SK-N-SH (cell line): ENCODE data around the gene GIMAP2. TPM values are rescaled to one million over a fixed set of nuclear protein-coding genes. Genes with fewer than 3 reads are reported as not detected.

Experiments used
- CTCF ChIA-PET: fragments of 300-600, 350-600 bp; formaldehyde crosslinking; extraction: SDS; loops from one replicate; lab custom pipeline; 2021; lab: Yijun Ruan, JAX
- POLR2A ChIA-PET: fragments of 350-600 bp; sonication (Branson Sonifier 250); formaldehyde crosslinking; extraction: SDS; loops from one replicate; lab custom pipeline; 2020; ENCODE audit warnings: antibody characterized with exemption, inconsistent platforms; lab: Yijun Ruan, JAX
- DNase-seq: peaks from one replicate; pipeline ENCODE4 v3.0.0; 2012
- H2AFZ ChIP-seq: fragments of 200-600 bp; sonication (generic); 2 replicates; pipeline ENCODE4 v1.8.1; 2016; ENCODE audit warnings: antibody characterized with exemption, mild to moderate bottlenecking, low read depth
- H3F3A ChIP-seq: fragments of 200-600 bp; sonication (generic); replicated peaks from 2 replicates; pipeline ENCODE3; 2016; ENCODE audit warnings: antibody characterized with exemption, mild to moderate bottlenecking; ENCODE audit not compliant: insufficient read depth
- H3K27ac ChIP-seq, 2 experiments: fragments of 200-500 bp in 1 of 2; fragments of 200-600 bp in 1 of 2; sonication (Bioruptor generic) in 1 of 2; sonication (generic), shearing (Covaris generic) in 1 of 2; 2 replicates each; pipeline versions ENCODE4 v1.5.1 to v1.6.1; 2014 to 2016; ENCODE audit warnings: low read depth in 2 of 2, inconsistent platforms in 1 of 2, low read length in 1 of 2, mild to moderate bottlenecking in 1 of 2, mixed read lengths in 1 of 2
- H3K27me3 ChIP-seq: fragments of 200-600 bp; sonication (generic), shearing (Covaris generic); 2 replicates; pipeline ENCODE4 v1.6.1; 2016; ENCODE audit warnings: mixed run types; ENCODE audit not compliant: insufficient read depth
- H3K36me3 ChIP-seq, 2 experiments: fragments of 200-500 bp in 1 of 2; fragments of 200-600 bp in 1 of 2; sonication (Bioruptor generic) in 1 of 2; sonication (generic) in 1 of 2; replicated peaks in 1 of 2; 2 replicates each; pipeline versions ENCODE3 to v1.5.1; 2014 to 2016; ENCODE audit warnings: low read length in 1 of 2, mild to moderate bottlenecking in 1 of 2; ENCODE audit not compliant: insufficient read depth in 2 of 2, control insufficient read depth in 1 of 2
- H3K4me1 ChIP-seq, 2 experiments: fragments of 200-500 bp in 1 of 2; fragments of 200-600 bp in 1 of 2; sonication (Bioruptor generic) in 1 of 2; sonication (generic), shearing (Covaris generic) in 1 of 2; 2 replicates each; pipeline versions ENCODE4 v1.5.1 to v1.6.1; 2014 to 2016; ENCODE audit warnings: low read depth in 1 of 2, low read length in 1 of 2, mixed run types in 1 of 2; ENCODE audit not compliant: insufficient read depth in 2 of 2, control insufficient read depth in 1 of 2
- H3K4me2 ChIP-seq: fragments of 200-600 bp; sonication (generic), shearing (Covaris generic); 2 replicates; pipeline ENCODE4 v1.6.1; 2017; ENCODE audit warnings: mixed run types
- H3K4me3 ChIP-seq, 2 experiments: fragments of 200-500 bp in 1 of 2; fragments of 200-600 bp in 1 of 2; sonication (Bioruptor generic) in 1 of 2; sonication (generic), shearing (Covaris generic) in 1 of 2; 2 replicates each; pipeline versions ENCODE4 v1.5.1 to v1.8.1; 2014 to 2016; ENCODE audit warnings: low read depth in 2 of 2, inconsistent platforms in 1 of 2, low read length in 1 of 2, mild to moderate bottlenecking in 1 of 2, mixed read lengths in 1 of 2, moderate library complexity in 1 of 2
- H3K79me2 ChIP-seq: fragments of 200-600 bp; sonication (generic); 2 replicates; pipeline ENCODE4 v1.8.1; 2017; ENCODE audit warnings: mild to moderate bottlenecking; ENCODE audit not compliant: insufficient read depth
- H3K9ac ChIP-seq: fragments of 200-600 bp; sonication (generic); 2 replicates; pipeline ENCODE4 v1.6.1; 2017; ENCODE audit warnings: mixed run types
- H3K9me2 ChIP-seq: fragments of 200-600 bp; sonication (generic); 2 replicates; pipeline ENCODE4 v1.6.1; 2017; ENCODE audit warnings: mixed run types
- H3K9me3 ChIP-seq: fragments of 200-600 bp; sonication (generic); 2 replicates; pipeline ENCODE4 v1.6.1; 2017; ENCODE audit warnings: mixed run types, mild to moderate bottlenecking, moderate library complexity
- H4K20me1 ChIP-seq: fragments of 200-600 bp; sonication (generic); 2 replicates; pipeline ENCODE4 v1.6.1; 2017; ENCODE audit warnings: mild to moderate bottlenecking, mixed run types; ENCODE audit not compliant: insufficient read depth
- CHD2 ChIP-seq: fragments of 150-350 bp; IDR thresholded peaks from 2 replicates; pipeline ENCODE4 v1.6.1; 2018; ENCODE audit warnings: low read length; ENCODE audit not compliant: partially characterized antibody
- ELF1 ChIP-seq: IDR thresholded peaks from 2 replicates; pipeline ENCODE4 v1.4.0; 2012
- NFIC ChIP-seq: IDR thresholded peaks from 2 replicates; pipeline ENCODE4 v1.4.0; 2012; ENCODE audit warnings: borderline replicate concordance
- TAF1 ChIP-seq: IDR thresholded peaks from 2 replicates; pipeline ENCODE4 v1.6.1; 2012; ENCODE audit warnings: low read depth, mild to moderate bottlenecking, low read length, moderate library complexity, borderline replicate concordance
- TEAD4 ChIP-seq: IDR thresholded peaks from 2 replicates; pipeline ENCODE4 v1.4.0; 2012; ENCODE audit warnings: mild to moderate bottlenecking, borderline replicate concordance; ENCODE audit not compliant: insufficient read depth
- YY1 ChIP-seq: IDR thresholded peaks from 2 replicates; pipeline ENCODE4 v1.4.0; 2012; ENCODE audit warnings: low read depth, mild to moderate bottlenecking
- WGBS: methylation state at CpG from one replicate; pipeline ENCODE4 v1.1.6; 2017; ENCODE audit warnings: low lambda C conversion rate; 5-methylcytosine and 5-hydroxymethylcytosine counted together
- polyA plus RNA-seq, 3 experiments: library from polyadenylated mRNA; depleted of rRNA; stranded (reverse); fragments of >200 nt; gene quantifications; 2 replicates each; pipeline ENCODE4 v1.2.3, GENCODE V29; 2012
- TF ChIP-seq, protein P1 (sequence below): IDR thresholded peaks from 2 replicates; pipeline ENCODE4 v1.4.0; 2012; ENCODE audit warnings: low read depth
- TF ChIP-seq, protein P2 (sequence below): fragments of 150-350 bp; IDR thresholded peaks from 2 replicates; pipeline ENCODE4 v1.6.1; 2016; ENCODE audit warnings: mild to moderate bottlenecking, low read depth, low read length
- TF ChIP-seq, protein P3 (sequence below): IDR thresholded peaks from 2 replicates; pipeline ENCODE4 v1.4.0; 2012; ENCODE audit warnings: low read depth, borderline replicate concordance
- TF ChIP-seq, protein P4 (sequence below): fragments of 200-600 bp; sonication (generic); IDR thresholded peaks from 2 replicates; pipeline ENCODE4 v1.6.1; 2017; ENCODE audit warnings: antibody characterized with exemption, mild to moderate bottlenecking, moderate library complexity
- TF ChIP-seq, protein P5 (sequence below): IDR thresholded peaks from 2 replicates; pipeline ENCODE4 v1.4.0; 2012; ENCODE audit warnings: low read depth, borderline replicate concordance

Gene GIMAP2
- 4.1 and 5.7 TPM in 2 replicates for polyA plus RNA-seq (2012; rRNA removed)
- polyA plus RNA-seq (2012; cell fraction: cytosol; rRNA removed): 4.4 and 4.5 TPM in 2 replicates
- 2.2 and 4.0 TPM in 2 replicates for polyA plus RNA-seq (2012; cell fraction: nucleus; rRNA removed)

DNA sequence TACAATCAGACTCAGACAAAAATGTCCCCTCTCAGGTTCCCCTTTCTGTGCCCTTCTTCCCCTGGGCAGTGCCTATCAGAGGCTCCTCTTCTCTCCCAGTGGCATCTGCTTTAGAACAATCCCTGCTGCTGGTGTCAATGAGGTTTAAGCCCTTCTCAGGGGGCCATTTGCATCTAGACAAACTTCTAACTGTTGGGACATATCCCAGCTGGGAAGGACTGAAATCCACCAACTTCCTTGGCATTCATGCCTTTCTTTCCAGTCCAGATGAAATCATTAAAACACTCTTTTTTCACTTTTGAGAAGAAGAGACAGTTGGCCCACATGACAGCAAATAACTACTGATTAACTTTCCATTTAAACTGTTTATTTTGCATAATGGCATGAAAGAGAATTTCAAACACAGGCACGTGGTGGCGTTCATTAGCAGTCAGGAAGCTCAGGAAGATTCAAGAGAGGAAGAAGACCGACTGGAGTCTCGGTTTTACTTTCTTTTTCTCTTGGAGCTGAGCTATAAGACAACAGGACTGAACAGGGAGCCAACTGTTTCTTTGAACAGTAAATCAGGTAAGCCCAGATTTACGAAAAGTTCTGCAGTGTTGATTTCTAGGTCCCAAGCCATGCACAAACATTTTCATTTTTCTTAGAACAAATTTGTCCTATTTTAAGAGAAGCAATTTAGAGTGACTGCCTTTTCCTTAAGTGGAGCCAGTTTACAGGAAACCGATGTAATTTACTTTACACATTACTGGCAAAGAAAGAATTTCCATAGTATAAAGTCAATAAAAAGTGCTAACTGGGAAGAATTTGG, at the start of gene GIMAP2:
Gene GIMAP2, plus strand, starts transcription at position 488 of the 811 bp plus-strand sequence. CDS start 1,354 bp downstream, outside the sequence.
- Histone ChIP-seq H3K36me3 (no peaks in the 10 kb centered on the region), H3F3A (no peaks in the 10 kb centered on the region), H2AFZ (peak within 1 kb of the TSS; percentile 91), H3K9me2 (no peaks in the 10 kb centered on the region), H3K27me3 (no peaks in the 10 kb centered on the region), H3K27ac (peak within 1 kb of the TSS; percentile 1 to 7; a peak in 2 of 4 replicates), H3K4me1 (no peaks in the 10 kb centered on the region), H3K79me2 (no peaks in the 10 kb centered on the region), H3K9ac (peak within 1 kb of the TSS; percentile 41), H4K20me1 (no peaks in the 10 kb centered on the region), H3K4me2 (peak within 1 kb of the TSS; percentile 63), H3K9me3 (no peaks in the 10 kb centered on the region), H3K4me3 (peak within 1 kb of the TSS; percentile 44 to 57)
- DNase-seq: no peak
- WGBS: 3% methylated on average over 6 of the region's 6 CpGs
- ChIA-PET POLR2A (no interaction called here), CTCF (no interaction called here)
- TF ChIP-seq, protein P1, sequence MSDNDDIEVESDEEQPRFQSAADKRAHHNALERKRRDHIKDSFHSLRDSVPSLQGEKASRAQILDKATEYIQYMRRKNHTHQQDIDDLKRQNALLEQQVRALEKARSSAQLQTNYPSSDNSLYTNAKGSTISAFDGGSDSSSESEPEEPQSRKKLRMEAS: peak; percentile 94
- TF ChIP-seq, protein P2, sequence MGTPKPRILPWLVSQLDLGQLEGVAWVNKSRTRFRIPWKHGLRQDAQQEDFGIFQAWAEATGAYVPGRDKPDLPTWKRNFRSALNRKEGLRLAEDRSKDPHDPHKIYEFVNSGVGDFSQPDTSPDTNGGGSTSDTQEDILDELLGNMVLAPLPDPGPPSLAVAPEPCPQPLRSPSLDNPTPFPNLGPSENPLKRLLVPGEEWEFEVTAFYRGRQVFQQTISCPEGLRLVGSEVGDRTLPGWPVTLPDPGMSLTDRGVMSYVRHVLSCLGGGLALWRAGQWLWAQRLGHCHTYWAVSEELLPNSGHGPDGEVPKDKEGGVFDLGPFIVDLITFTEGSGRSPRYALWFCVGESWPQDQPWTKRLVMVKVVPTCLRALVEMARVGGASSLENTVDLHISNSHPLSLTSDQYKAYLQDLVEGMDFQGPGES: no peak
- TF ChIP-seq TAF1: no peak
- TF ChIP-seq, protein P3, sequence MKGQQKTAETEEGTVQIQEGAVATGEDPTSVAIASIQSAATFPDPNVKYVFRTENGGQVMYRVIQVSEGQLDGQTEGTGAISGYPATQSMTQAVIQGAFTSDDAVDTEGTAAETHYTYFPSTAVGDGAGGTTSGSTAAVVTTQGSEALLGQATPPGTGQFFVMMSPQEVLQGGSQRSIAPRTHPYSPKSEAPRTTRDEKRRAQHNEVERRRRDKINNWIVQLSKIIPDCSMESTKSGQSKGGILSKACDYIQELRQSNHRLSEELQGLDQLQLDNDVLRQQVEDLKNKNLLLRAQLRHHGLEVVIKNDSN: peak; percentile 61; the same call in 1 of the 2 replicates

DNA sequence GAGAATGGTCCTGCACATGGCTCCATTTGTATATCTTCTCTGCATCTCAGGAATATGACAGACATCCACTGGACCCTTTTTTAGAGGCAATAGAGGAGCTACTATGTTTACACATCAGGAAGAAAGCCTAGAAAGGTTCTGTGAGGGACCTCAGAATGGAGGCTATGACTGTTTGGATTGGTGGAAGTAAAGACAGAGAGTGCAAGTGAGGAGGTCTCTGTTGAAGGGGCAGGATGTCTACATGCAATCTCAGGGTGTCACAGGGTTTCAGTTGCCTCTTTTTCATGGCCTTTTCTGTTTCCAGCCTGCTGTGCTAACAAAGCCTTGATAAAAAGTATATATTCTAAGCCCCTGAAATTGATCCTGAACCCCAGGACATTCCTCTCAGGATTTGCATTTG, 43.7 kb upstream of the GIMAP2 start:
- H4K20me1 ChIP-seq: no peaks in the 10 kb centered on the region
- TF ChIP-seq NFIC: no peak
- TF ChIP-seq, all 33 proteins: peak for 0
- no peaks in the 10 kb centered on the region for H3K4me1 ChIP-seq
- no peak overlapping the region for H3K27ac ChIP-seq
- H3K9me3 ChIP-seq: no peaks in the 10 kb centered on the region
- H3K27me3 ChIP-seq: 0 out of 2 replicates have a peak, but pooled peaks cover 4% of the 10 kb centered on the region
- H3K4me2 ChIP-seq: no peak overlapping the region
- H3K9me2 ChIP-seq: no peaks in the 10 kb centered on the region
- ChIA-PET CTCF (no interaction called here), POLR2A (no interaction called here)
- H3K79me2 ChIP-seq: no peaks in the 10 kb centered on the region
- no peaks in the 10 kb centered on the region for H3F3A ChIP-seq
- no peak for DNase-seq
- H2AFZ ChIP-seq: no peak overlapping the region
- H3K9ac ChIP-seq: no peak overlapping the region
- no peak overlapping the region for H3K4me3 ChIP-seq
- no peaks in the 10 kb centered on the region for H3K36me3 ChIP-seq

DNA sequence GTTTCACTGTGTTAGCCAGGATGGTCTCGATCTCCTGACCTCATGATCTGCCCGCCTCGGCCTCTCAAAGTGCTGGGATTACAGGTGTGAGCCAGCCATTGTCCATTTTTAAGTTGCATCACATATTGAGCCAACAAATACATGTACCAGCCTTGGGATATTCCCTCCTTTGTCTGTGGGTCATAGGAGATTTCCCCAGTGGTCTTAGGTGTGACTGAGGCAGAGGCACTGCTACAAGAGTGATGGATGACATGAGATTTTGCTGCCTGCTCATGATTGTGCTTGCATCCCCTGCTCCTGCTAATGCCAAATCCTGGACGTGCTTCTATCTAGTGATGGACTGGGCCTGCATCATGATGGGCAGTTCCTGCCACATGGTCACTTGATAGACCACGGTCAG, 42.6 kb upstream of the GIMAP2 start:
- 0 out of 2 replicates have a peak, but pooled peaks cover 4% of the 10 kb centered on the region for H3K27me3 ChIP-seq
- CTCF ChIA-PET: no interaction called here
- H2AFZ ChIP-seq: no peak overlapping the region
- POLR2A ChIA-PET: no interaction called here
- H3K4me3 ChIP-seq: no peak overlapping the region
- H3K9me3 ChIP-seq: no peaks in the 10 kb centered on the region
- H3K9ac ChIP-seq: no peak overlapping the region
- no peaks in the 10 kb centered on the region for H3F3A ChIP-seq
- WGBS: 2% methylated on average over 5 of the region's 5 CpGs
- no peaks in the 10 kb centered on the region for H4K20me1 ChIP-seq
- no peaks in the 10 kb centered on the region for H3K9me2 ChIP-seq
- no peak overlapping the region for H3K4me2 ChIP-seq
- H3K36me3 ChIP-seq: no peaks in the 10 kb centered on the region
- H3K27ac ChIP-seq: no peak overlapping the region
- no peaks in the 10 kb centered on the region for H3K79me2 ChIP-seq
- no peak for DNase-seq
- H3K4me1 ChIP-seq: no peaks in the 10 kb centered on the region
- TF ChIP-seq TEAD4 (no peak), ELF1 (no peak), CHD2 (no peak), YY1 (no peak)
- TF ChIP-seq, protein P4, sequence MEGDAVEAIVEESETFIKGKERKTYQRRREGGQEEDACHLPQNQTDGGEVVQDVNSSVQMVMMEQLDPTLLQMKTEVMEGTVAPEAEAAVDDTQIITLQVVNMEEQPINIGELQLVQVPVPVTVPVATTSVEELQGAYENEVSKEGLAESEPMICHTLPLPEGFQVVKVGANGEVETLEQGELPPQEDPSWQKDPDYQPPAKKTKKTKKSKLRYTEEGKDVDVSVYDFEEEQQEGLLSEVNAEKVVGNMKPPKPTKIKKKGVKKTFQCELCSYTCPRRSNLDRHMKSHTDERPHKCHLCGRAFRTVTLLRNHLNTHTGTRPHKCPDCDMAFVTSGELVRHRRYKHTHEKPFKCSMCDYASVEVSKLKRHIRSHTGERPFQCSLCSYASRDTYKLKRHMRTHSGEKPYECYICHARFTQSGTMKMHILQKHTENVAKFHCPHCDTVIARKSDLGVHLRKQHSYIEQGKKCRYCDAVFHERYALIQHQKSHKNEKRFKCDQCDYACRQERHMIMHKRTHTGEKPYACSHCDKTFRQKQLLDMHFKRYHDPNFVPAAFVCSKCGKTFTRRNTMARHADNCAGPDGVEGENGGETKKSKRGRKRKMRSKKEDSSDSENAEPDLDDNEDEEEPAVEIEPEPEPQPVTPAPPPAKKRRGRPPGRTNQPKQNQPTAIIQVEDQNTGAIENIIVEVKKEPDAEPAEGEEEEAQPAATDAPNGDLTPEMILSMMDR: no peak
- TF ChIP-seq, protein P2: no peak
- TF ChIP-seq, protein P5, sequence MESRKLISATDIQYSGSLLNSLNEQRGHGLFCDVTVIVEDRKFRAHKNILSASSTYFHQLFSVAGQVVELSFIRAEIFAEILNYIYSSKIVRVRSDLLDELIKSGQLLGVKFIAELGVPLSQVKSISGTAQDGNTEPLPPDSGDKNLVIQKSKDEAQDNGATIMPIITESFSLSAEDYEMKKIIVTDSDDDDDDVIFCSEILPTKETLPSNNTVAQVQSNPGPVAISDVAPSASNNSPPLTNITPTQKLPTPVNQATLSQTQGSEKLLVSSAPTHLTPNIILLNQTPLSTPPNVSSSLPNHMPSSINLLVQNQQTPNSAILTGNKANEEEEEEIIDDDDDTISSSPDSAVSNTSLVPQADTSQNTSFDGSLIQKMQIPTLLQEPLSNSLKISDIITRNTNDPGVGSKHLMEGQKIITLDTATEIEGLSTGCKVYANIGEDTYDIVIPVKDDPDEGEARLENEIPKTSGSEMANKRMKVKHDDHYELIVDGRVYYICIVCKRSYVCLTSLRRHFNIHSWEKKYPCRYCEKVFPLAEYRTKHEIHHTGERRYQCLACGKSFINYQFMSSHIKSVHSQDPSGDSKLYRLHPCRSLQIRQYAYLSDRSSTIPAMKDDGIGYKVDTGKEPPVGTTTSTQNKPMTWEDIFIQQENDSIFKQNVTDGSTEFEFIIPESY: no peak
